Uterus (tissue), 2 donors: ENCODE results near the gene MMP25.
"Not testable (repeated sequence)": the region's sequence is repeated elsewhere in the genome, so short reads cannot be mapped to it uniquely, and the experiment has no call there.

Experiments
- POLR2A ChIP-seq, 2 donors: fragments of 450-650 bp; IDR thresholded peaks; one replicate each; pipeline ENCODE4 v1.6.1; 2016; ENCODE audit warnings: antibody characterized with exemption in 2 of 2, mild to moderate bottlenecking in 1 of 2, moderate library complexity in 1 of 2
- TF ChIP-seq, protein P1 (sequence below), 4 experiments: fragments of 200-600 bp in 2 of 4; fragments of 450-650 bp in 2 of 4; sonication (generic) in 2 of 4; IDR thresholded peaks; one replicate each; pipeline ENCODE4 v1.5.1; 2016 to 2019; ENCODE audit warnings: antibody characterized with exemption in 4 of 4, mild to moderate bottlenecking in 2 of 4, moderate library complexity in 1 of 4

DNA sequence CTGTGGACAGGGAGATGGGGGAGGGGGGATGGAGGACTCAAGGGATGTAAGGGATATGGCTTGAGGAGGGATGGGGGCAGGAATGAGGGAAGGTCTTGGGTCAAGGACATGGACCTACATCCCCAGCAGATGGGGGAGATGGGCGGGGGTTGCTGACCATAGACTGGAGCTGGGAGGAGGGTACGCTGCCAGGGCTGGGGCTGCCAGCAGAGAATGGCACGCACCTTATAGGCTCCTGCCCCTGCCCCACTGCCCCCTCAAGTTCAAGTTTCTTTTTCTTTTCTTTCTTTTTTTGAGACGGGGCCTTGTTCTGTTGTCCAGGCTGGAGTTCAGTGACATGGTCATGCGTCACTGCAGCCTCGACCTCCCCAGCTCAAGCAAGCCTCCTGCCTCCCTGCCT, 29.6 kb downstream of the MMP25 start:
- TF ChIP-seq, protein P1, sequence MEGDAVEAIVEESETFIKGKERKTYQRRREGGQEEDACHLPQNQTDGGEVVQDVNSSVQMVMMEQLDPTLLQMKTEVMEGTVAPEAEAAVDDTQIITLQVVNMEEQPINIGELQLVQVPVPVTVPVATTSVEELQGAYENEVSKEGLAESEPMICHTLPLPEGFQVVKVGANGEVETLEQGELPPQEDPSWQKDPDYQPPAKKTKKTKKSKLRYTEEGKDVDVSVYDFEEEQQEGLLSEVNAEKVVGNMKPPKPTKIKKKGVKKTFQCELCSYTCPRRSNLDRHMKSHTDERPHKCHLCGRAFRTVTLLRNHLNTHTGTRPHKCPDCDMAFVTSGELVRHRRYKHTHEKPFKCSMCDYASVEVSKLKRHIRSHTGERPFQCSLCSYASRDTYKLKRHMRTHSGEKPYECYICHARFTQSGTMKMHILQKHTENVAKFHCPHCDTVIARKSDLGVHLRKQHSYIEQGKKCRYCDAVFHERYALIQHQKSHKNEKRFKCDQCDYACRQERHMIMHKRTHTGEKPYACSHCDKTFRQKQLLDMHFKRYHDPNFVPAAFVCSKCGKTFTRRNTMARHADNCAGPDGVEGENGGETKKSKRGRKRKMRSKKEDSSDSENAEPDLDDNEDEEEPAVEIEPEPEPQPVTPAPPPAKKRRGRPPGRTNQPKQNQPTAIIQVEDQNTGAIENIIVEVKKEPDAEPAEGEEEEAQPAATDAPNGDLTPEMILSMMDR (IDR thresholded peaks at IDR 0.05), result not testable (repeated sequence)
- not testable (repeated sequence) for TF ChIP-seq POLR2A (IDR thresholded peaks at IDR 0.05)
